Left hindlimb (tissue), 1 donor: Measurements from ENCODE around the gene PNKP.

Experiments used
- DNase-seq: peaks from one replicate; pipeline ENCODE4 v3.0.0-alpha.2; 2018

PNKP gene

DNA sequence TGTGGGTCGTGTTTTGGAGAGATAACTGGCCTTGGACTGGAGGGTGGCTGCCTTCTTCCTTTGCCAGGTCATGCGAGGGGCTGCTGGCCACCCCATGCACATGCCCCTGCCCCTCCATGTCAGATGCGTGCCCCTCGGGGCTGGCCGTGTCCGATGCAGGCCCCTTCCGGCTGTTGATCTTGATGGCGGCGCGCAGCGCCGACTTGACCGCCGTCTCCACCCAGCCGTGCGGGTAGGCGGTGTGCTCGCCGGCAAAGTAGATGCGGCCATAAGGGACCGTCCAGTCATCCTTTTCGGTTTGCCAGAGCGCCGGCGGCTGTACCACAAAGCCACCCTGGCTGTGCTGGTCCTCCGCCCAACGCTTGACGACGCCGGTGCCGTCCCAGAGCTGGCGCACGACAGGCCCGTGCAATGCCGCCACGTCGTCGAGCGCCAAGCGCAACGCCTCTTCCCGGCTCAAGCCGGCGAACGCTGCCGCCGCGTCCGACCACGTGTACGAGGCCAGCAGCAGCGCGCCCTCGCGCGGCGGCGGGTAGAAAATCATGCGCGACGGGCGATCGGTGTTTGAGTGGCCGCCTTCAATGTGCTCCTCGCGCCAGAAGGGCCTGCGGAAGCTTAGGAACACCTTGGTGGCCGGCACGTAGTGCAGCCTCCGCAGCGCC is 22.4 kb upstream of the PNKP start:
- peak; percentile 75 for DNase-seq

GRCh38 chr19:49889038-49889686 is 21.8 kb upstream of the PNKP start:
- no peak for DNase-seq

DNA sequence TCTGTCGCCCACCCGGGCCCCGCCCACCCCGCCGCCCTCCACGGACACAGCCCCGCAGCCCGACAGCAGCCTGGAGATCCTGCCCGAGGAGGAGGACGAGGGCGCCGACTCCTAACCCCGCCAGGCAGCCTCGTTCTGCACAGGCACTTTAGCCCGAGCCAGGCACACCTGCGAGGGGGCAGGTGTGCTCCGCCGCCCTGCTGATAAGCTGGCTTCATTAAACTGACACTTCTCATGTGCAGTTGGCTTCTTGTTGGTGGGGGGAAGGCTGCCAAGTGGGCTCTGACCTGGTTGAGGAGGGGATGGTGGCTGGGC is 21.1 kb upstream of the PNKP start:
- no peak for DNase-seq

- no peak for DNase-seq
These were observed 20.5 kb upstream of the PNKP start for GRCh38 chr19:49887665-49888509.

GRCh38 chr19:49887037-49887664 is 19.8 kb upstream of the PNKP start:
- DNase-seq = no peak

- no peak for DNase-seq
These were observed 17.4 kb upstream of the PNKP start for GRCh38 chr19:49884760-49885159.

DNA sequence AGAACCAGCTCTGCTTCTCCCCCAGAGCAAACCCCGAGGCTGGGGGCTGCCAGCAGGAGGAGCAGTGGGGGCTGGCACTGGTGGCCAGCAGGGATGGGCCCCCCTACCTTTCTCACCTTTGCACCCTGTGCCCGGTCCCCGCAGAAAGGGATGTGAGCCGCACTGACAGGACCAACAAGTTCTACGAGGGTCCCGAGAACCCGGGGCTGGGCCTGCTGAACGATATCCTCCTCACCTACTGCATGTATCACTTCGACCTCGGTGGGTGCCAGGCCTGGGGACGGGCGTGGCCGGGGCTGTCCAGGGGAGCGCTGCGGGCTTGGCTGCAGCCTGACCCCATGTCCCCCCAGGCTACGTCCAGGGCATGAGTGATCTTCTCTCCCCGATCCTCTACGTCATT is 16.7 kb upstream of the PNKP start:
- no peak for DNase-seq

GRCh38 chr19:49883094-49883493 is 15.7 kb upstream of the PNKP start:
- no peak for DNase-seq

- no peak for DNase-seq
These were observed 15.3 kb upstream of the PNKP start for GRCh38 chr19:49882643-49883042.

DNA sequence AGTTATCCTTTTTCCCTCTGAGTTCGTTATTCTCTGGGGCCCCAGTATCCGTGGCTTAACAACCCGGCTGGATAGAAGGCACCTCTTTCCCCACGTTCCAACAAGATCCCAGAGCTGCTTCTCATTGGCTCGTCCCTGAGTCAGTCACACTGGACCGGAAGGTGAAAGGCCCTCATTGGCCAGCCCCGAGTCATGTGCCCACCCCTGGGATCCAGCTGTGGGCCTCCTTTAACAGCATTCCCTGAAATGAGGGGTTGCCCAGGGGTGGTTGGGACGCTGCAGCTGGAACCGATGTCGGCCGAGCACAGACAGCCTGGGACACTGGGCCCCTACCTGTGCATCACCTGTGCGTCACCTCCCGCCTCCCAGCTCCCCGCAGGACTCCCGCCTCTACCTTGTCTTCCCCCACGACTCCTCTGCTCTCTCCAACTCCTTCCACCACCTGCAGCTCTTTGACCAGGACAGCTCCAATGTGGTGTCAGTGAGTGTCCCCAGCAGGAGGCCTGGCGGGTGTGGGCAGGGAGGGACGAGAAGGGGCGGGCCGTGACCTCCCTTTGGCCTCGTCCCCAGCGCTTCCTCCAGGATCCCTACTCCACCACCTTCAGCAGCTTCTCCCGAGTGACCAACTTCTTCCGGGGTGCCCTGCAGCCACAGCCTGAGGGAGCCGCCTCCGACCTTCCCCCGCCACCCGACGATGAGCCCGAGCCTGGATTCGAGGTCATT is 14.5 kb upstream of the PNKP start:
- peak; percentile 27 for DNase-seq

- no peak for DNase-seq
These were observed 13.8 kb upstream of the PNKP start for GRCh38 chr19:49881186-49881585.

GRCh38 chr19:49880162-49880869 is 12.9 kb upstream of the PNKP start:
- peak; percentile 34 for DNase-seq

DNA sequence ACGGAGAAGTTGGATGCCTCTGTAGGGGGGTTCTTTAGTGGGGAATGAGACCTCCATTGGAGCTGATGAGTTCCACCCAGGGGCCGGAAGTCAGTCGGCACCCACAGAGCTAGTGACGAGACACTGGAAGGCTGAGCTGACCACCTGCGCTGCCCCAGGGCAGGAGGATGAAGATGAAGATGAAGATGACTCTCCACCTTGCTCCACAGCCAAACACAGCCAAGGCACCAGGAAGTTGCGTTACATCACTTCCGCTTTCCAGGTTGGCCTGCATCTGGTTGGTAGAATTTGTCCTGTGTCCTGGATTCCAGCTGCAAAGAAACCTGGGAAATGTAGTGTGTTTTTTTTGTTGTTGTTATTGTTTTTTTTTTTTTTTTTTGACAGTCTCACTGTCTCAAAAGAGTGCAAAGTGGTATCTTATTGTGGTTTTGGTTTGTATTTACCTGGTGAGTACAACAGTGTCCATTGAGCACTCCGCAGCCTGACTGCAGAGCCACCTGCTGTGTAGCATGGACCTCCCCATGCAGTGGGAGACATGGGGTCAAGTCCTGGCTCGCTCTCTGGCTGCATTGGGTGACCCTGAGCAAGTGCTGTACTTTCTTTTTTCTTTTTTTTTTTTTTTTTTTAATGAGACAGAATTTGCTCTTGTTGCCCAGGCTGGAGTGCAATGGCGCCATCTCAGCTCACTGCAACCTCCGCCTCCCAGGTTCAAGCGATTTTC is 12.0 kb upstream of the PNKP start:
- DNase-seq = peak; percentile 34

GRCh38 chr19:49878744-49879070 is 11.3 kb upstream of the PNKP start:
- DNase-seq = peak; percentile 40

GRCh38 chr19:49877879-49878743 is 10.7 kb upstream of the PNKP start:
- peak; percentile 98 for DNase-seq

- DNase-seq = peak; percentile 99
These were observed 9.9 kb upstream of the PNKP start, which contains the start of the genes AKT1S1 and TBC1D17 for GRCh38 chr19:49877020-49877878. Gene AKT1S1 (minus strand): TSS chr19:49877355. CDS start chr19:49873295, 4,060 bp downstream. Gene TBC1D17 (plus strand): TSS chr19:49877702. CDS start chr19:49877724, 22 bp downstream.

DNA sequence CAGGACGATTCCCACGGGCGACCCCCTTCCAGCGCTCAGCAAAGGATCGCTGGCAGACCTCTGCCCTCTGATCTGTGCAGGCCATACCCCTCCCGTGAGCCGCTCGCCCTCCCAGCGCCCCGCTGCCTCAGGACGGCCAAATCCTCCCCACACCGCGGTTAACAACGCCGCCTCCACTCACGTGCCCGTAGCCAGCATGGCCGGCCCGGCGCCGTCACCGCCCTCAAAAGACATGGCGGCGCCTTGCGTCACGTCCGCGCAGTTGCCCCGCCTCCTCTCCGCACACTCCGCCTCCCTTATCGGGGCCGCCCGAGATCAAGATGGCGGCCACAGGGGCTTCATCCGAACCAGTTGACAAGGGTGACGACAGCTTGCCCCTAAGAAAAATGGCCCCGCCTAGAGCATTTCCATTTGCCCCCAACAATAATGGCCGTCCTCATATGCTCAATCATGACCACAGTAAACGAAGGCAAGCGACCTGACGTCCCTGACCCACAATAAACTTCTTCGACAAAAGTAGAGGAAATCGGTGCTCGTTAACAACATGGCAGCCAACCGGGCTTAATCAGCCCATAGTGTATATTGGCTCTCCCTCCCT is 9.1 kb upstream of the PNKP start:
- DNase-seq = peak; percentile 99

DNA sequence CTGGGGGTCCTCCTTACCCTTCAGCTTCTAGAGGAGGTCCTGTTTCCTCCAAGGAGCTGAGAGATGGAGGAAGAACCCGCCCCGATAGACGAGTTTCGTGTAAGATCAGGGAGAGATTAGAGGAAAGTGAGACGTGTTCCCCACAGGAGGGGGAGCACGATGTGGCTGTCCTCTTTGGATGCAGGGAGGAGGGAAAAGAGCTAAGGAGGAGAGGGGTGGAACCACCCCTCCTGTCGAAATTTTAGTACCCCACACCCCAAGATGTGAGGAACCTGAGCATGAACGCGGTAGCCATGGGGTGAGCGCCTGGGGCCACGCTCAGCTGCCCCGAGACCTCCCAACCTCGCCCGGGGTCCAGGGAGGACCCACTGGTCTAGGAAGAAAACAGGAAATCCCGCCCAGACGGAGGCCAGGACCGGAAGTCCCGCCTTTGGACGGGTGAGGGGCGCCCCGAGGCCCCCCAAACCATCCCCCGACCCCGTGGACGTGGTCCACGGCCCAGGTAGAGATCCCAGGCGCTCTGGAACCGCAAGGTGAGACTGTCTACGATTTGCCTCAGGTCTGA is 8.6 kb upstream of the PNKP start:
- DNase-seq = peak; percentile 85

- no peak for DNase-seq
These were observed 7.8 kb upstream of the PNKP start for GRCh38 chr19:49875177-49875576.
